ENCODE results near the gene ZYG11B. TPM values are rescaled to one million over a fixed set of nuclear protein-coding genes. Genes with fewer than 3 reads are reported as not detected.
"Not testable (repeated sequence)": the region's sequence is repeated elsewhere in the genome, so short reads cannot be mapped to it uniquely, and the experiment has no call there.

Gene ZYG11B
- total and polyA plus RNA-seq, 5 donors from 2014 or later = 13.6 to 21.1 (median 15.3) TPM

DNA sequence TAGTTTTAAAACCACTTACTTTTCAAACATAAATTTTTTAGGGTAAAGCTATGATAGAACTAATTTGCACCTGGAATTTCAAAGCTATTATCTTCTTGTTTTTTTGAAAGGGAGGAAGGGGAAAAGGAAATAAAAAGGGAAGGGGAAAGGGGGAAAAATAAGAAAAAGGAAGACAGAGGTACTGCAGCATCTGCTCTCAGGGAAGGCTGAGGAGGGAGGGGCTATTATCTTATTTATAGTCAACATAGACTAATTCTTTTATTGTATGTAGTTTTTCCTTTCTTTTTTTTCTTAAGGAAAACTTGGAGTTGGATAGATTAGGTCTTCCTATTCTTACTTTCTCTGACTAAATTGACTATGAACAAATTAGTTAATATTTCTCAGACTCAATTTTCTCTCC, 74.8 kb downstream of the ZYG11B start:
- no peak for ATAC-seq (ENCODE audit: low read depth in 2 of 2)
- Mint-ChIP-seq H3K4me1 (no peaks in the 10 kb centered on the region), H3K27me3 (no peaks in the 10 kb centered on the region), H3K9me3 (no peaks in the 10 kb centered on the region), H3K4me3 (no peak overlapping the region), H3K36me3 (peaks cover 8% of the 10 kb centered on the region), H3K27ac (peak overlapping the region in 1 of 3 donors; percentile 44)
- Histone ChIP-seq H3K27me3 (ENCODE audit: control insufficient read depth, insufficient read depth, low read length) (no peaks in the 10 kb centered on the region), H3K4me3 (ENCODE audit: low read depth, low read length) (no peak overlapping the region), H3K9me3 (ENCODE audit: control insufficient read depth in 2 of 2, low read length in 2 of 2) (no peaks in the 10 kb centered on the region), H3K27ac (ENCODE audit: insufficient read depth, low read length, poor library complexity, severe bottlenecking) (no peak overlapping the region), H3K36me3 (ENCODE audit: control insufficient read depth, insufficient read depth, low read length) (peaks cover 19% of the 10 kb centered on the region), H3K4me1 (ENCODE audit: control insufficient read depth, insufficient read depth, low read length, poor library complexity, severe bottlenecking) (no peaks in the 10 kb centered on the region)
- DNase-seq = no peak

DNA sequence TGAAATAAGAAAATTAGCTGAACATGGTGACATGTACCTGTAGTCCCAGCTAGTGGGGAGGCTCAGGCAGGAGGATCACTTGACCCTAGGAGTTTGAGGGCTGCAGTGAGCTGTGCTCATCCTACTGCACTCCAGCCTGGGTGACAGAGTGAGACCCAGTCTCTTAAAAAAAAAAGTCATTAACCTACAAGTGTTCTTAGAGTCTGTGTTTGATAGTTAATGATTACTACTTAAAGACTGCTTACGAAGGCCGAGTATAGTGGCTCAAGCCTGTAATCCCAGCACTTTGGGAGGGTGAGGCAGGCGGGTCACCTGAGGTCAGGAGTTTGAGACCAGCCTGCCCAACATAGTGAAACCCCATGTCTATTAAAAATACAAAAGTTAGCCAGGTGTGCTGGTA, 77.8 kb downstream of the ZYG11B start:
- not testable (repeated sequence) for H3K4me3 ChIP-seq (ENCODE audit: low read depth, low read length); H3K27ac Mint-ChIP-seq; DNase-seq; H3K27ac ChIP-seq (ENCODE audit: insufficient read depth, low read length, poor library complexity, severe bottlenecking); ATAC-seq (ENCODE audit: low read depth in 2 of 2); H3K4me1 Mint-ChIP-seq; H3K27me3 ChIP-seq (ENCODE audit: control insufficient read depth, insufficient read depth, low read length); H3K4me1 ChIP-seq (ENCODE audit: control insufficient read depth, insufficient read depth, low read length, poor library complexity, severe bottlenecking); H3K27me3 Mint-ChIP-seq; H3K9me3 ChIP-seq (ENCODE audit: control insufficient read depth in 2 of 2, low read length in 2 of 2); H3K36me3 Mint-ChIP-seq; H3K4me3 Mint-ChIP-seq; H3K9me3 Mint-ChIP-seq
- peaks cover 11% of the 10 kb centered on the region for H3K36me3 ChIP-seq (ENCODE audit: control insufficient read depth, insufficient read depth, low read length)

DNA sequence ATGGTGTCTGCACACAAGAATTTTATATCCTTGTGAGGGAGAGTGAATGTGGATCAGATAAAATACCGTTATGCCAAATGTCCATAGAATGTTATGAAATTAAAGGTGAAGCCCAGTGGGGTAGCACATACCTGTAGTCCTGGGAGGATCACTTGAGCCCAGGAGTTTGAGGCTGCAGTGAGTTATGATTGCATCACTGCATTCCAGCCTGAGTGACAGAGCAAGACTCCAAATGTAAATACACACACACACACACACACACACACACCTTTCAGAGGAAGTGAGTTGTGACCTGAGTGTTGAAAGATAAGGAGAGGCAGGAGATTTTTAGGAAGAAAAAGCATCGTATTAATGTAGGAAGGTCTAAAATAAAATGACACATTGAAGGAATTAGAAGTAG, 88.2 kb downstream of the ZYG11B start:
- H3K4me1 ChIP-seq (ENCODE audit: control insufficient read depth, insufficient read depth, low read length, poor library complexity, severe bottlenecking) = no peaks in the 10 kb centered on the region
- ATAC-seq (ENCODE audit: low read depth in 2 of 2) (no peak), DNase-seq (no peak)
- H3K27ac ChIP-seq (ENCODE audit: insufficient read depth, low read length, poor library complexity, severe bottlenecking) = no peak overlapping the region
- no peaks in the 10 kb centered on the region for H3K9me3 ChIP-seq (ENCODE audit: control insufficient read depth in 2 of 2, low read length in 2 of 2)
- no peaks in the 10 kb centered on the region for H3K27me3 Mint-ChIP-seq
- no peak overlapping the region for H3K4me3 ChIP-seq (ENCODE audit: low read depth, low read length)
- no peaks in the 10 kb centered on the region for H3K4me1 Mint-ChIP-seq
- peaks cover 42% of the 10 kb centered on the region for H3K36me3 ChIP-seq (ENCODE audit: control insufficient read depth, insufficient read depth, low read length)
- H3K36me3 Mint-ChIP-seq = peaks cover 33% of the 10 kb centered on the region
- H3K27ac Mint-ChIP-seq = no peak overlapping the region
- no peaks in the 10 kb centered on the region for H3K27me3 ChIP-seq (ENCODE audit: control insufficient read depth, insufficient read depth, low read length)
- H3K9me3 Mint-ChIP-seq = no peaks in the 10 kb centered on the region
- no peak overlapping the region for H3K4me3 Mint-ChIP-seq

DNA sequence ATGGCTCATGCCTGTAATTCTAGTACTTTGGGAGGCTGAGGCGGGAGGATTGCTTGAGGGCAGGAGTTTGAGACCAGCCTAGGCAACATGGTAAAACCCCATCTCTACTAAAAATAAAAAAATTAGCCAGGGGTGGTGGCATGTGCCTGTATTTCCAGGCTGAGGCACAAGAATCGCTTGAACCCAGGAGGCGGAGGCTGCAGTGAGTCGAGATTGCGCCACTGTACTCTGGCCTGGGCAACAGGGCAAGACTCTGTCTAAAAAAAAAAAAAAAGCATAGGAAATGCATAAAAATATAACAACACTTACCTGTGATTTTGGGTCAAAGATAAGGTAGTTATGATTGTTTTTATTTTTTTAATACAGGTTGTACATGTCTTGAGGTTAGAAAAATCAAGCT, 94.6 kb downstream of the ZYG11B start:
- H3K4me3 Mint-ChIP-seq; ATAC-seq (ENCODE audit: low read depth in 2 of 2): not testable (repeated sequence)

GRCh38 chr1:52825868-52826267, 99.6 kb downstream of the ZYG11B start:
- no peaks in the 10 kb centered on the region for H3K9me3 Mint-ChIP-seq
- Histone ChIP-seq H3K9me3 (ENCODE audit: control insufficient read depth in 2 of 2, low read length in 2 of 2) (no peaks in the 10 kb centered on the region), H3K4me3 (ENCODE audit: low read depth, low read length) (no peak overlapping the region), H3K27ac (ENCODE audit: insufficient read depth, low read length, poor library complexity, severe bottlenecking) (no peak overlapping the region), H3K36me3 (ENCODE audit: control insufficient read depth, insufficient read depth, low read length) (peaks cover 10% of the 10 kb centered on the region), H3K4me1 (ENCODE audit: control insufficient read depth, insufficient read depth, low read length, poor library complexity, severe bottlenecking) (no peaks in the 10 kb centered on the region), H3K27me3 (ENCODE audit: control insufficient read depth, insufficient read depth, low read length) (no peaks in the 10 kb centered on the region)
- H3K4me3 Mint-ChIP-seq = no peak overlapping the region
- ATAC-seq (ENCODE audit: low read depth in 2 of 2) (no peak), DNase-seq (peak in 1 of 3 donors; percentile 37)
- H3K36me3 Mint-ChIP-seq = peaks cover 10% of the 10 kb centered on the region
- peak overlapping the region in 1 of 3 donors; percentile 7 for H3K27ac Mint-ChIP-seq
- no peaks in the 10 kb centered on the region for H3K4me1 Mint-ChIP-seq
- no peaks in the 10 kb centered on the region for H3K27me3 Mint-ChIP-seq

More for the DNA sequence above, 94.6 kb downstream of the ZYG11B start:
- H3K9me3 ChIP-seq (ENCODE audit: control insufficient read depth in 2 of 2, low read length in 2 of 2); H3K27me3 Mint-ChIP-seq; H3K27me3 ChIP-seq (ENCODE audit: control insufficient read depth, insufficient read depth, low read length); H3K4me1 ChIP-seq (ENCODE audit: control insufficient read depth, insufficient read depth, low read length, poor library complexity, severe bottlenecking); H3K27ac ChIP-seq (ENCODE audit: insufficient read depth, low read length, poor library complexity, severe bottlenecking); H3K4me3 ChIP-seq (ENCODE audit: low read depth, low read length); DNase-seq; H3K4me1 Mint-ChIP-seq; H3K9me3 Mint-ChIP-seq; H3K27ac Mint-ChIP-seq: not testable (repeated sequence)
- peaks cover 23% of the 10 kb centered on the region for H3K36me3 ChIP-seq (ENCODE audit: control insufficient read depth, insufficient read depth, low read length)
- H3K36me3 Mint-ChIP-seq = peaks cover 19% of the 10 kb centered on the region

DNA sequence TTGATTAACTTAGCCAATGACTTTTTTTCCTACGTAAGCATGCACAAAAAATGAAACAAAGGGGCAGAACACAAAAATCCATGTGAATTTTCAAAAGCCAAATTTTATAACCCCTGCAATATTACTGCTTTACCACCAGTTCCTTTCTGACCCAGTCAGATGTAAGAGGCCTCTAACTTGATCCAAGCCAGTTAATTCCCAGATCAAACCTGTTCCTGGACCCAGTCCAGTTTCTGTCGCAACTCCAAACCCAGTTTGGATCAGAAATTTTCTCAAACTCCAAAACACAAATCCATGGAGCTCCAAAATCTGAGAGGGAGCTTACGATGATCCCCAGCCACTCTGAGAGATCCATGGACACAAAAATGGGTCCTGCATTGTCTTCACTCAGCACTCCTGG, 108.5 kb downstream of the ZYG11B start:
- no peaks in the 10 kb centered on the region for H3K4me1 Mint-ChIP-seq
- H3K4me1 ChIP-seq (ENCODE audit: control insufficient read depth, insufficient read depth, low read length, poor library complexity, severe bottlenecking) = no peaks in the 10 kb centered on the region

DNA sequence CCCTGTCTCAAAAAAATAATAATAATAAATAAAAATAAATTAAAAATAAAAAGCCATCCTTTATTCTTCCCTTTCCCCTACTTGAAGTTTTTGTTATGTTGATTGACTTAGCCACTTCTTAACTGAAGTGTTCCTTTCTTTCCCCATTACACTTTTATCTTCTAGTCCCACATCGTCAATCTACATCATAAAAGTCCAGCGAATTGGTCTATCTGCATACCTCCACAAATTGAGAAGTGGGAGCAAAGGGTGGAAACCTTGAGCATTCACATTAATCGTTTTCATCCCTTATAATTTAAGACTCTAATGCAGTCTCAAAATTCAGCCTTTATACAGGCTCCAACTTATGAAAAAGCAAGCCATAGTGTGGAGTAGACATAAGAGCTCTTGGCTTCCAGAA, 109.8 kb downstream of the ZYG11B start:
- H3K36me3 Mint-ChIP-seq = no peaks in the 10 kb centered on the region
- no peak overlapping the region for H3K4me3 ChIP-seq (ENCODE audit: low read depth, low read length)
- no peaks in the 10 kb centered on the region for H3K27me3 ChIP-seq (ENCODE audit: control insufficient read depth, insufficient read depth, low read length)
- H3K36me3 ChIP-seq (ENCODE audit: control insufficient read depth, insufficient read depth, low read length) = no peaks in the 10 kb centered on the region
- H3K27ac Mint-ChIP-seq = no peak overlapping the region
- H3K27ac ChIP-seq (ENCODE audit: insufficient read depth, low read length, poor library complexity, severe bottlenecking) = no peak overlapping the region
- no peak for DNase-seq
- H3K4me3 Mint-ChIP-seq = no peak overlapping the region
- no peaks in the 10 kb centered on the region for H3K9me3 ChIP-seq (ENCODE audit: control insufficient read depth in 2 of 2, low read length in 2 of 2)
- no peaks in the 10 kb centered on the region for H3K4me1 Mint-ChIP-seq
- no peaks in the 10 kb centered on the region for H3K9me3 Mint-ChIP-seq
- ATAC-seq (ENCODE audit: low read depth in 2 of 2) = no peak
- H3K4me1 ChIP-seq (ENCODE audit: control insufficient read depth, insufficient read depth, low read length, poor library complexity, severe bottlenecking) = no peaks in the 10 kb centered on the region
- H3K27me3 Mint-ChIP-seq = peaks cover 14% of the 10 kb centered on the region

More for the DNA sequence above, 108.5 kb downstream of the ZYG11B start:
- no peaks in the 10 kb centered on the region for H3K9me3 Mint-ChIP-seq
- no peak overlapping the region for H3K27ac Mint-ChIP-seq
- no peak overlapping the region for H3K27ac ChIP-seq (ENCODE audit: insufficient read depth, low read length, poor library complexity, severe bottlenecking)
- no peak overlapping the region for H3K4me3 Mint-ChIP-seq
- H3K4me3 ChIP-seq (ENCODE audit: low read depth, low read length) = no peak overlapping the region
- H3K36me3 Mint-ChIP-seq = no peaks in the 10 kb centered on the region
- no peak for DNase-seq
- peaks cover 14% of the 10 kb centered on the region for H3K27me3 Mint-ChIP-seq
- H3K9me3 ChIP-seq (ENCODE audit: control insufficient read depth in 2 of 2, low read length in 2 of 2) = no peaks in the 10 kb centered on the region
- no peaks in the 10 kb centered on the region for H3K36me3 ChIP-seq (ENCODE audit: control insufficient read depth, insufficient read depth, low read length)
- no peaks in the 10 kb centered on the region for H3K27me3 ChIP-seq (ENCODE audit: control insufficient read depth, insufficient read depth, low read length)
- no peak for ATAC-seq (ENCODE audit: low read depth in 2 of 2)

- not testable (repeated sequence) for H3K9me3 ChIP-seq (ENCODE audit: control insufficient read depth in 2 of 2, low read length in 2 of 2); H3K27ac ChIP-seq (ENCODE audit: insufficient read depth, low read length, poor library complexity, severe bottlenecking); H3K27ac Mint-ChIP-seq; ATAC-seq (ENCODE audit: low read depth in 2 of 2); H3K4me3 ChIP-seq (ENCODE audit: low read depth, low read length); H3K4me3 Mint-ChIP-seq; H3K9me3 Mint-ChIP-seq; DNase-seq; H3K36me3 ChIP-seq (ENCODE audit: control insufficient read depth, insufficient read depth, low read length); H3K36me3 Mint-ChIP-seq; H3K27me3 ChIP-seq (ENCODE audit: control insufficient read depth, insufficient read depth, low read length)
- peaks cover 19% of the 10 kb centered on the region for H3K4me1 ChIP-seq (ENCODE audit: control insufficient read depth, insufficient read depth, low read length, poor library complexity, severe bottlenecking)
- Mint-ChIP-seq H3K4me1 (peaks cover 0 to 11% (median under 1%) of the 10 kb centered on the region in 4 donors), H3K27me3 (peaks cover 33% of the 10 kb centered on the region)
These were observed 112.9 kb downstream of the ZYG11B start for GRCh38 chr1:52839175-52839574.
